ENCODE measurements around the gene ACSM6.

The ACSM6 gene

DNA sequence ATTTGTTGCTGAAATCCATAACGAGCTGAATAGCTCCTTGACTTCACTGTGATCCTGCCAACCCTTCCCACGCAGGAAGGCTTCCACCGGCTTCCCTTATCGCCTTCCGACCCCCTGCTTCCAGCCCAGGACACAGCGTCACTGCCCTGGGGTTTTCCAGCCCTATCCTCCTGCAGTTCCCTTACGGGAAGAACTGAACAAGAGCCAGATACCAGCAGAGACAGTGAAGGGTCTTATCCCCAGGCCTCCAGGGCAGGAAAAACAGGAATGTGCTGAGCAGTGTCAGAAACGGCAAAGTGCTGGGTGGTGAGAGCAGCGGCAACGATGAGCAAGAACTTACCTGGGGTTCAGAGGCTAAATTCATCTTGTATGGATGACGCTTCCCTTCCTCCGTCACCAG, 74.4 kb downstream of the ACSM6 start:
- no peak for DNase-seq (ENCODE audit: low read depth in 2 of 2)

DNA sequence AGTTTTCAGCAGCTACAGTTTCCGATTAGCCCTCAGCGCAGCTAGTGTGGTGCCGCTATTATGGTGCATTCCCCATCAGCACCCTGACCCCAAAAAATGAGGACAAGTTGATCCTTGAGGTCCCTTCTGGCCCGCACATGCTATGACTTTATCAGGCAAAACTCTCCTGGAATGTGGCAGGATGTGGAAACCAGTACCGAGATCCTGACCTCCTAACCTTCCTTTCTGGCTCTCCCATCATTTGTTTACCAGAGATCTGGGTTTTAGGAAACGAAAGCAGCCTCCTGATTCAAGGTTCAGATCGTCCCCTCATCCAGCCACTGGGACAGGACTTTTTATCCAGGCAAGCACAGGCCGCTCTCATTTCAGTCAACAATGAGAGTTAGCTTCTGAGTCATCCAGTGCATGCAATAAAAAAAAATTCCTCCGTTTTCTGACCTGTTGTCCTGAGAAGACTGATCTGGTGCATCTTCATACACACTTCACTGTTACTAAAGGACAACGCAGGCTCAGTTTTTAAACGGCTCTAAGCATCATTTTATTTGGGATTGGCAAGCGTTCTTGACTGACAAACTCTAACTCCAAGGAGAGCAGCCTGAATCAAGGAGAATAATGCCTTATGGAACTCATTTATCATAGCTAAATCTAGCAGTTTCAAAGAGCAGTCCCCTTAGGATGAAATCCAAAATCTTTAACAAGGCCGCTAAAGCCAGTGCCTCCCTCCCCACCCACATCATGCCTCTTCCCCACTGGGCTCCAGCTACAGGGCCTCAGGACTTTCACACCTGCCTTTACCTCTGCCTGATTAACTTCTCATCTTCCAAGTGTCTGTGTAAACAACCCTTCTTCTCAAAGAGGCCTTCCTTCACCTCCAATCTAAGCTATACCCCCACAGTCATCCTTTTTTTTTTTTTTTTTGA, 79.6 kb downstream of the ACSM6 start:
- DNase-seq (ENCODE audit: low read depth in 2 of 2), result no peak

GRCh38 chr10:95275726-95276366, 81.8 kb downstream of the ACSM6 start:
- no peak for DNase-seq (ENCODE audit: low read depth in 2 of 2)

DNA sequence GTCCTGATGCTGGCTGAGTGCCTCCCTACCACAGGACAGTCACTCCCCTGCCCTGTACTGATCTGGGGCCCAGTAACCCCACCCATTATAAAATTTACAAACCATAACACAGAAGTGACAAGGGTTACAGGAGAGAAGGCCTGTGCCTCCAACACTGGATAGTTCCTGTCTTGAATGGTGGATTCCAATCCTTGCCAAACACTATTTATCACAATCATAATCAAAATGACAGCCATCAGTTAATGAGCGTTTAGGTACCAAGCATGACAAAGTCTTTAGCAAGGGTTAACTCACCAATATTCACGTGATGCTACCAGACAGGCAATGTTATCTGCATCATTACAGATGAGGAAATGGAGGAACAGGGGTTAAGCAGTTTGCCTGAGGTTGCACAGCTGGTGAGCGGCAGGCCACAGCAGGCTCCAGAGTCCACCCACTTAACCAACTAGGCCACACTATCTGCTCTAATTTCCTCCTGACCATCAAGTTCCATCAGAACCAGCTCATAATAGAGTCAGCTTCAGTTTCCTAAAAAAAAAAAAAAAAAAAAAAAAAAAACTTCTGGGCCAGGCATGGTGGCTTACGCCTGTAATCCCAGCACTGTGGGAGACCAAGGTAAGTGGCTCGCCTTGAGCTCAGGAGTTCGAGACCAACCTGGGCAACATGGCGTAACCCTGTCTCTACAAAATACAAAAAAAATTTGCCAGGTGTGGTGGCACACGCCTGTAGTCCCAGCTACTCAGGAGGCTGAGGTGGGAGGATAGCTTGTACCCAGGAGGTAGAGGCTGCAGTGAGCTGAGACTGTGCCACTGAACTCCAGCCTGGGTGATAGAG, 82.5 kb downstream of the ACSM6 start:
- no peak for DNase-seq (ENCODE audit: low read depth in 2 of 2)

GRCh38 chr10:95277201-95277570, 83.1 kb downstream of the ACSM6 start:
- no peak for DNase-seq (ENCODE audit: low read depth in 2 of 2)

DNA sequence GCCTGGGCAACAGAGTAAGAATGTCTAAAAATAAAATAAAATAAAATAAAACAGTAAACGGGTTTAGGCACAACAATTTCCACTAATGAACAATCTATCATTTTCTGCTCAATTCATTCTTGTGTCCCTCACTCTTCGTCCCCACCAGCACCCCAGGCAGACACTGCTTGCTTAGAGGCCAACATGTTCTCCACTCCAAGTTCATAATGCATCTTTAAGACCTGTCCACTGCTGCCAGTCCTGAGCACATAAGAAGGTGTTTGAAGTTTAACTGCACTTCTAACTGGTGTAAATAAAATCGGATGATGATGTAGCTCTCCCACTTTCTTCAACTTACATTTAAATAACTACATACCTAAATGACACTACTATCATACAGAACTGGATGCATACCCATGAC, 83.6 kb downstream of the ACSM6 start:
- DNase-seq (ENCODE audit: low read depth in 2 of 2), result no peak
